SK-N-SH (cell line): ENCODE data around the gene MALRD1.

Experiments
- CTCF ChIP-seq: fragments of 200-600 bp; sonication (generic); IDR thresholded peaks from 2 replicates; pipeline ENCODE4 v1.6.1; 2017; ENCODE audit warnings: antibody characterized with exemption, mild to moderate bottlenecking, moderate library complexity
- POLR2AphosphoS5 ChIP-seq: IDR thresholded peaks from 2 replicates; pipeline ENCODE4 v1.6.1; 2012; ENCODE audit warnings: low read depth, low read length
- REST ChIP-seq: IDR thresholded peaks from 2 replicates; pipeline ENCODE4 v1.6.1; 2012; ENCODE audit warnings: mild to moderate bottlenecking, low read depth, low read length, moderate library complexity

GRCh38 chr10:19518632-19519031 is 470.0 kb downstream of the MALRD1 start:
- TF ChIP-seq CTCF (no peak), REST (no peak), POLR2AphosphoS5 (no peak)
